Uterine smooth muscle cell (primary cell): ENCODE results near the gene GLTPD2. TPM values are rescaled to one million over a fixed set of nuclear protein-coding genes. Genes with fewer than 3 reads are reported as not detected.

Experiments
- total RNA-seq: library from RNA; depleted of rRNA; stranded (reverse); fragments of >200 nt; gene quantifications from 2 replicates; pipeline ENCODE4 v1.2.3, GENCODE V29; 2014

GLTPD2 gene
- not detected in 2 replicates for total RNA-seq

GRCh38 chr17:4788807-4789700, at the start of gene GLTPD2:
Gene GLTPD2, plus strand, starts transcription at chr17:4788964. Its CDS starts 48 bp downstream, at chr17:4789012.

GRCh38 chr17:4739122-4740024, 49.4 kb upstream of the GLTPD2 start, which contains the start of the genes CXCL16 and ZMYND15:
Gene CXCL16, minus strand, starts transcription at chr17:4739928. Its CDS starts 589 bp downstream, at chr17:4739339.
Gene ZMYND15, plus strand, starts transcription at chr17:4739833. Its CDS starts 716 bp downstream, at chr17:4740549.

GRCh38 chr17:4771519-4772234, 17.1 kb upstream of the GLTPD2 start, which contains the start of gene TM4SF5:
Gene TM4SF5, plus strand, starts transcription at chr17:4771886. Its CDS starts 37 bp downstream, at chr17:4771923.

GRCh38 chr17:4786106-4786511, 2.7 kb upstream of the GLTPD2 start, which contains the start of gene VMO1:
Gene VMO1, minus strand, starts transcription at chr17:4786364. Its CDS starts 12 bp downstream, at chr17:4786352.

GRCh38 chr17:4802228-4802627, 13.5 kb downstream of the GLTPD2 start, which contains the start of gene C17orf114:
Gene C17orf114, minus strand, starts transcription at chr17:4802328.

GRCh38 chr17:4806777-4807604, 18.2 kb downstream of the GLTPD2 start, which contains the start of gene PLD2:
Gene PLD2, plus strand, starts transcription at chr17:4807152. Its CDS starts 621 bp downstream, at chr17:4807773.

GRCh38 chr17:4833178-4833940, 44.6 kb downstream of the GLTPD2 start, which contains the start of gene MINK1:
Gene MINK1, plus strand, starts transcription at chr17:4833340. Its CDS starts 244 bp downstream, at chr17:4833584.

Other genes with a start within 250 kb of the GLTPD2 start
- gene MYBBP1A, start 233.6 kb upstream of the GLTPD2 start, total RNA-seq = 52.6 and 60.8 TPM in 2 replicates
- not detected in 2 replicates for gene GGT6, start 228.4 kb upstream of the GLTPD2 start, total RNA-seq
- under 0.01 TPM in 1 of 2 replicates, not detected in the other for gene SMTNL2, start 204.4 kb upstream of the GLTPD2 start, total RNA-seq
- gene ALOX15, start 147.3 kb upstream of the GLTPD2 start, total RNA-seq = not detected in 2 replicates
- gene PELP1, start 84.8 kb upstream of the GLTPD2 start, total RNA-seq = 30.9 and 33.4 TPM in 2 replicates
- gene ARRB2, start 78.3 kb upstream of the GLTPD2 start, total RNA-seq = 3.5 and 5.2 TPM in 2 replicates
- gene MED11, start 57.5 kb upstream of the GLTPD2 start, total RNA-seq = 10.4 and 14.5 TPM in 2 replicates
- not detected in 2 replicates for gene ZMYND15, start 49.1 kb upstream of the GLTPD2 start, total RNA-seq
- 0.33 and 1.6 TPM in 2 replicates for gene CXCL16, start 49.0 kb upstream of the GLTPD2 start, total RNA-seq
- not detected in 2 replicates for gene TM4SF5, start 17.1 kb upstream of the GLTPD2 start, total RNA-seq
- 0.11 and 0.12 TPM in 2 replicates for gene VMO1, start 2.6 kb upstream of the GLTPD2 start, total RNA-seq
- gene PSMB6, start 7.2 kb downstream of the GLTPD2 start, total RNA-seq = 166 and 190 TPM in 2 replicates
- 10.5 and 16.7 TPM in 2 replicates for gene PLD2, start 18.2 kb downstream of the GLTPD2 start, total RNA-seq
- 20.0 and 29.7 TPM in 2 replicates for gene MINK1, start 44.4 kb downstream of the GLTPD2 start, total RNA-seq
- 1.5 and 8.2 TPM in 2 replicates for gene C17orf107, start 110.6 kb downstream of the GLTPD2 start, total RNA-seq
- 0.11 and 0.62 TPM in 2 replicates for gene CHRNE, start 114.1 kb downstream of the GLTPD2 start, total RNA-seq
- gene GP1BA, start 143.3 kb downstream of the GLTPD2 start, total RNA-seq = not detected in 2 replicates
- gene SLC25A11, start 151.1 kb downstream of the GLTPD2 start, total RNA-seq = 59.5 and 69.3 TPM in 2 replicates
- gene RNF167, start 151.3 kb downstream of the GLTPD2 start, total RNA-seq = 13.5 and 14.2 TPM in 2 replicates
- 343 and 788 TPM in 2 replicates for gene PFN1, start 159.6 kb downstream of the GLTPD2 start, total RNA-seq
- gene ENO3, start 162.2 kb downstream of the GLTPD2 start, total RNA-seq = 1.6 and 1.8 TPM in 2 replicates
- gene SPAG7, start 178.9 kb downstream of the GLTPD2 start, total RNA-seq = 53.1 and 59.1 TPM in 2 replicates
- 4.6 and 8.6 TPM in 2 replicates for gene CAMTA2, start 198.7 kb downstream of the GLTPD2 start, total RNA-seq
- 0.11 and 0.37 TPM in 2 replicates for gene INCA1, start 208.6 kb downstream of the GLTPD2 start, total RNA-seq
- 49.6 and 70.5 TPM in 2 replicates for gene KIF1C, start 209.0 kb downstream of the GLTPD2 start, total RNA-seq
- gene SLC52A1, start 246.5 kb downstream of the GLTPD2 start, total RNA-seq = under 0.01 and 0.37 TPM in 2 replicates